GM23338 (cell line): Measurements from ENCODE around the gene VAV3.

ENCODE experiments used
- CREB1 ChIP-seq: fragments of 250-450 bp; sonication (Bioruptor Pico); IDR thresholded peaks from 2 replicates; pipeline ENCODE4 v1.5.0; 2020; ENCODE audit warnings: low read depth, mild to moderate bottlenecking, moderate library complexity
- EZH2 ChIP-seq: fragments of 200-600 bp; sonication (generic); IDR thresholded peaks from one replicate; pipeline ENCODE4 v1.8.0; 2017; ENCODE audit warnings: antibody characterized with exemption, mild to moderate bottlenecking, low read depth; ENCODE audit not compliant: unreplicated experiment
- EZH2phosphoT487 ChIP-seq: fragments of 200-600 bp; sonication (generic); IDR thresholded peaks from one replicate; pipeline ENCODE4 v1.8.1; 2018; ENCODE audit warnings: antibody characterized with exemption; ENCODE audit not compliant: unreplicated experiment
- POLR2AphosphoS5 ChIP-seq: IDR thresholded peaks from 2 replicates; pipeline ENCODE4 v1.6.1; 2016; ENCODE audit warnings: antibody characterized with exemption, low read depth
- STAT1 ChIP-seq: IDR thresholded peaks from one replicate; pipeline ENCODE4 v1.6.1; 2016; ENCODE audit warnings: antibody characterized with exemption; ENCODE audit not compliant: unreplicated experiment
- ZNF331 ChIP-seq: fragments of 250-450 bp; sonication (Bioruptor Pico); IDR thresholded peaks from 2 replicates; pipeline ENCODE4 v1.5.0; 2020; ENCODE audit warnings: low read depth, mild to moderate bottlenecking, moderate library complexity
- TF ChIP-seq, protein P1 (sequence below), 2 experiments: fragments of 200-600 bp in 1 of 2; sonication (generic) in 1 of 2; conservative IDR thresholded peaks; 2 replicates each; pipeline versions ENCODE4 v1.5.1 to v1.6.1; 2016 to 2017; ENCODE audit warnings: antibody characterized with exemption in 2 of 2, low read depth in 2 of 2, mild to moderate bottlenecking in 2 of 2, moderate library complexity in 1 of 2
- TF ChIP-seq, protein P2 (sequence below): IDR thresholded peaks from one replicate; pipeline ENCODE4 v1.6.1; 2018; ENCODE audit warnings: antibody characterized with exemption; ENCODE audit not compliant: unreplicated experiment

DNA sequence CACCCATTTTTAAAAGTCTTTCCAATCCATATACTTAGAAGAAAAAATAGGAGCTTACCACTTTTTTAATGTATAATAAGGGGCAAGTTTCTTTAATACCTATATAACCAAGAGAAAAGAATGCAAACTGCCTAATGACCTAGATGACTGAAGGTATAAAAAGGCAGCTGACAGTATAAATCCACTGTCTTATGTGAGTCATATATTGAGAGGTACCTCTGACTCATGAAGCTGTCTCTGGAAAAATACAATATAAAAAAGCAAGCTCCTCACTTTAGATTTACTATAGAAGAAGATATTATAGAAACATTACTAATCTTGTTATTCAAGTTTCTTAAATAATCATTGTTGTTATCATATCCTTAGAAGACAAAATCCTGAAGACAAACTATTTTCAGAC is 144.2 kb downstream of the VAV3 start:
- TF ChIP-seq, protein P1, sequence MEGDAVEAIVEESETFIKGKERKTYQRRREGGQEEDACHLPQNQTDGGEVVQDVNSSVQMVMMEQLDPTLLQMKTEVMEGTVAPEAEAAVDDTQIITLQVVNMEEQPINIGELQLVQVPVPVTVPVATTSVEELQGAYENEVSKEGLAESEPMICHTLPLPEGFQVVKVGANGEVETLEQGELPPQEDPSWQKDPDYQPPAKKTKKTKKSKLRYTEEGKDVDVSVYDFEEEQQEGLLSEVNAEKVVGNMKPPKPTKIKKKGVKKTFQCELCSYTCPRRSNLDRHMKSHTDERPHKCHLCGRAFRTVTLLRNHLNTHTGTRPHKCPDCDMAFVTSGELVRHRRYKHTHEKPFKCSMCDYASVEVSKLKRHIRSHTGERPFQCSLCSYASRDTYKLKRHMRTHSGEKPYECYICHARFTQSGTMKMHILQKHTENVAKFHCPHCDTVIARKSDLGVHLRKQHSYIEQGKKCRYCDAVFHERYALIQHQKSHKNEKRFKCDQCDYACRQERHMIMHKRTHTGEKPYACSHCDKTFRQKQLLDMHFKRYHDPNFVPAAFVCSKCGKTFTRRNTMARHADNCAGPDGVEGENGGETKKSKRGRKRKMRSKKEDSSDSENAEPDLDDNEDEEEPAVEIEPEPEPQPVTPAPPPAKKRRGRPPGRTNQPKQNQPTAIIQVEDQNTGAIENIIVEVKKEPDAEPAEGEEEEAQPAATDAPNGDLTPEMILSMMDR (conservative IDR thresholded peaks at IDR 0.05; ENCODE audit: low read depth in 2 of 2), result no peak
- TF ChIP-seq, protein P2, sequence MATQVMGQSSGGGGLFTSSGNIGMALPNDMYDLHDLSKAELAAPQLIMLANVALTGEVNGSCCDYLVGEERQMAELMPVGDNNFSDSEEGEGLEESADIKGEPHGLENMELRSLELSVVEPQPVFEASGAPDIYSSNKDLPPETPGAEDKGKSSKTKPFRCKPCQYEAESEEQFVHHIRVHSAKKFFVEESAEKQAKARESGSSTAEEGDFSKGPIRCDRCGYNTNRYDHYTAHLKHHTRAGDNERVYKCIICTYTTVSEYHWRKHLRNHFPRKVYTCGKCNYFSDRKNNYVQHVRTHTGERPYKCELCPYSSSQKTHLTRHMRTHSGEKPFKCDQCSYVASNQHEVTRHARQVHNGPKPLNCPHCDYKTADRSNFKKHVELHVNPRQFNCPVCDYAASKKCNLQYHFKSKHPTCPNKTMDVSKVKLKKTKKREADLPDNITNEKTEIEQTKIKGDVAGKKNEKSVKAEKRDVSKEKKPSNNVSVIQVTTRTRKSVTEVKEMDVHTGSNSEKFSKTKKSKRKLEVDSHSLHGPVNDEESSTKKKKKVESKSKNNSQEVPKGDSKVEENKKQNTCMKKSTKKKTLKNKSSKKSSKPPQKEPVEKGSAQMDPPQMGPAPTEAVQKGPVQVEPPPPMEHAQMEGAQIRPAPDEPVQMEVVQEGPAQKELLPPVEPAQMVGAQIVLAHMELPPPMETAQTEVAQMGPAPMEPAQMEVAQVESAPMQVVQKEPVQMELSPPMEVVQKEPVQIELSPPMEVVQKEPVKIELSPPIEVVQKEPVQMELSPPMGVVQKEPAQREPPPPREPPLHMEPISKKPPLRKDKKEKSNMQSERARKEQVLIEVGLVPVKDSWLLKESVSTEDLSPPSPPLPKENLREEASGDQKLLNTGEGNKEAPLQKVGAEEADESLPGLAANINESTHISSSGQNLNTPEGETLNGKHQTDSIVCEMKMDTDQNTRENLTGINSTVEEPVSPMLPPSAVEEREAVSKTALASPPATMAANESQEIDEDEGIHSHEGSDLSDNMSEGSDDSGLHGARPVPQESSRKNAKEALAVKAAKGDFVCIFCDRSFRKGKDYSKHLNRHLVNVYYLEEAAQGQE, result no peak
- TF ChIP-seq EZH2 (no peak), POLR2AphosphoS5 (no peak), ZNF331 (no peak), STAT1 (no peak), EZH2phosphoT487 (no peak), CREB1 (CRISPR knock-in tag) (no peak)
